Right atrium auricular region (tissue), 2 donors: ENCODE measurements around the gene CACNA2D4. TPM values are rescaled to one million over a fixed set of nuclear protein-coding genes. Genes with fewer than 3 reads are reported as not detected.

Experiments used
- DNase-seq: peaks from one replicate; pipeline ENCODE4 v3.0.0-alpha.2; 2019; ENCODE audit warnings: low spot score
- H3K27ac ChIP-seq, 2 donors: fragments of 200-600 bp; sonication (generic); 1 replicate in 1 of 2; 2 replicates in 1 of 2; pipeline ENCODE4 v1.5.1; 2016 to 2019
- H3K27me3 ChIP-seq, 2 donors: fragments of 200-600 bp; sonication (generic); one replicate each; pipeline versions ENCODE4 v1.5.1 to v1.6.0; 2017 to 2019
- H3K36me3 ChIP-seq: fragments of 200-600 bp; sonication (generic); one replicate; pipeline ENCODE4 v1.5.1; 2016
- H3K4me1 ChIP-seq, 2 donors: fragments of 200-600 bp; sonication (generic); one replicate each; pipeline versions ENCODE4 v1.5.1 to v1.6.0; 2017 to 2019
- H3K4me3 ChIP-seq, 2 donors: fragments of 200-600 bp; sonication (generic); 1 replicate in 1 of 2; 2 replicates in 1 of 2; pipeline ENCODE4 v1.5.1; 2017 to 2019; ENCODE audit warnings: mild to moderate bottlenecking in 1 of 2, moderate library complexity in 1 of 2
- H3K9me3 ChIP-seq, 2 donors: fragments of 200-600 bp; sonication (generic); one replicate each; pipeline ENCODE4 v1.5.1; 2019
- total RNA-seq, 2 donors: library from RNA; depleted of rRNA; stranded (reverse); fragments of >200 nt; gene quantifications; one replicate each; pipeline ENCODE4 v1.1.0, GENCODE V29; 2016
- TF ChIP-seq, protein P1 (sequence below), 2 donors: fragments of 200-600 bp; sonication (generic); IDR thresholded peaks; one replicate each; pipeline ENCODE4 v1.5.1; 2019; ENCODE audit warnings: antibody characterized with exemption in 2 of 2

CACNA2D4 gene
- total RNA-seq, 2 donors from 2014 or later: 1.6 to 4.1 TPM

DNA sequence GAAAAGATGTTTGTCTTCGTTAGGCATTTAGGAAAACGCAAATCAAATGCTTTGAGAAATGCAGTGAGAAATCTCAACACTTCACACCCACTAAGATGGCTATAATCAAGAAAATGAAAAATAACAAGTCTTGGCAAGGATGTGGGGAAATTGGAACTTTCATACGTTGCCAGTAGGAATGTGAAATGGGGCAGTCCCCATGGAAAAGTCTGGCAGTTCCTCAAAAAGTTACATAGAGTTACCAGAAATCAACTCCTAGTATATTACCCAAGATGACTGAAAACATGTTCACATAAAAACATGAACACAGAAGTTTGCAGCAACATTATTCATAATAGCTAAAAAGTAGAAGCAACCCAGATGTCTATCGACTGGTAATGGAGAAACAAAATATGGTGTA lies 139.5 kb downstream of the CACNA2D4 start:
- Histone ChIP-seq H3K4me3 (no peak overlapping the region), H3K9me3 (no peaks in the 10 kb centered on the region), H3K36me3 (peaks cover 5% of the 10 kb centered on the region), H3K27me3 (no peaks in the 10 kb centered on the region), H3K4me1 (peaks cover 0 to 32% of the 10 kb centered on the region in 2 donors), H3K27ac (no peak overlapping the region)
- no peak for DNase-seq
- TF ChIP-seq, protein P1, sequence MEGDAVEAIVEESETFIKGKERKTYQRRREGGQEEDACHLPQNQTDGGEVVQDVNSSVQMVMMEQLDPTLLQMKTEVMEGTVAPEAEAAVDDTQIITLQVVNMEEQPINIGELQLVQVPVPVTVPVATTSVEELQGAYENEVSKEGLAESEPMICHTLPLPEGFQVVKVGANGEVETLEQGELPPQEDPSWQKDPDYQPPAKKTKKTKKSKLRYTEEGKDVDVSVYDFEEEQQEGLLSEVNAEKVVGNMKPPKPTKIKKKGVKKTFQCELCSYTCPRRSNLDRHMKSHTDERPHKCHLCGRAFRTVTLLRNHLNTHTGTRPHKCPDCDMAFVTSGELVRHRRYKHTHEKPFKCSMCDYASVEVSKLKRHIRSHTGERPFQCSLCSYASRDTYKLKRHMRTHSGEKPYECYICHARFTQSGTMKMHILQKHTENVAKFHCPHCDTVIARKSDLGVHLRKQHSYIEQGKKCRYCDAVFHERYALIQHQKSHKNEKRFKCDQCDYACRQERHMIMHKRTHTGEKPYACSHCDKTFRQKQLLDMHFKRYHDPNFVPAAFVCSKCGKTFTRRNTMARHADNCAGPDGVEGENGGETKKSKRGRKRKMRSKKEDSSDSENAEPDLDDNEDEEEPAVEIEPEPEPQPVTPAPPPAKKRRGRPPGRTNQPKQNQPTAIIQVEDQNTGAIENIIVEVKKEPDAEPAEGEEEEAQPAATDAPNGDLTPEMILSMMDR (IDR thresholded peaks at IDR 0.05): no peak

DNA sequence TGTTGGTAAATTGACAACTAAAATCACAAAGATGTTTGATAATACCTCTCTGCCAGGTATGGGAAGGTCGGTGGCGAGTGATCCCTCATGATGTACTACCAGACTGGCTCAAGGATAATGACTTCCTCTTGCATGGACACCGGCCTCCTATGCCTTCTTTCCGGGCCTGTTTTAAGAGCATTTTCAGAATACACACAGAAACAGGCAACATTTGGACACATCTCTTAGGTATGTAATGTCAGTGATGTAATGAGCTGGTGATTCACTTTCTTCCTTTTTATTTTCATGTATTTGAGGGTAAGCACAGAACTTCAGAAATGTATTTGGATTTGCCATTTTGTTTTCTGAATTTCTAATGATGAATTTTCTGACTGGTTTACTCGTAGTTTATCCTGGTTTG lies 140.7 kb downstream of the CACNA2D4 start:
- H3K27ac ChIP-seq: no peak overlapping the region
- no peaks in the 10 kb centered on the region for H3K9me3 ChIP-seq
- H3K4me3 ChIP-seq: no peak overlapping the region
- DNase-seq: no peak
- TF ChIP-seq, protein P1 (IDR thresholded peaks at IDR 0.05): no peak
- no peaks in the 10 kb centered on the region for H3K36me3 ChIP-seq
- peaks cover 0 to 32% of the 10 kb centered on the region in 2 donors for H3K4me1 ChIP-seq
- H3K27me3 ChIP-seq: no peaks in the 10 kb centered on the region

DNA sequence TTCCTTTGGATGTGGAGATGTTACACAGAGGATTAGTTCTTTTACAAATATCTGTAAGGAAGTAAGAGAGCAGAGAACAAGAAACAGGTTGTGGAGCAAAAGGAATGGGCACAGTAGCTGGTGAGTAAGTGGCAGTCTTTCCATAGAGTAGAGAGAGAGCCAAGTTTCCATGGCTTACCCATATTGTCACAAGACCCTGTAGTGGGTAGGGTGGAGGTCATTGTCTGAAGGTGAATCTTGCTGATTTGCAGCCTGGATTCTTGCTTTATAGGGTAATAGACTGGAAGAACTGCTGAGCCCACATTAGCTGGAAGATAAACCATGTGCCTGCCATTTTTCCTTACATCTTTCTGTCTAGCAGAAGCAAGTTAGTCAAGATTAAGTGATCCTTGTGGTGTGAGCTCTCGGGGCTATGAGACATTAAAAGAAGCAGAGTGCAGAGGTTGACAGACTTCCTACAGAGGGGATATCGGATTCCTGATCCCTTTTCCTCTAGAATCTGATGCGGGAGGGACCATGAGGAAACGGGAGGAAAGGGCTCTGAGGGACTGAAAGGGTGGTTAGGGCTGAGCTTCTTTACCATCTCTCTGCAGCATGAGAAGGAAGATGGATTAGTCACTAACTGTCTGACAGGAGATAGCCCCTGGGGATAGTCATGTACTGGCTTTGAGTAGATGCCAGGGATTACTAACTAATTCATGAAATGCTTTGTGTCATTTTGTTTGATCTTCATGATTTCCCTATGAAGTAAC lies 142.1 kb downstream of the CACNA2D4 start:
- Histone ChIP-seq H3K27me3 (no peaks in the 10 kb centered on the region), H3K4me3 (no peak overlapping the region), H3K4me1 (peaks cover 0 to 32% of the 10 kb centered on the region in 2 donors), H3K27ac (no peak overlapping the region), H3K9me3 (no peaks in the 10 kb centered on the region), H3K36me3 (no peaks in the 10 kb centered on the region)
- DNase-seq: no peak
- TF ChIP-seq, protein P1 (IDR thresholded peaks at IDR 0.05): no peak

DNA sequence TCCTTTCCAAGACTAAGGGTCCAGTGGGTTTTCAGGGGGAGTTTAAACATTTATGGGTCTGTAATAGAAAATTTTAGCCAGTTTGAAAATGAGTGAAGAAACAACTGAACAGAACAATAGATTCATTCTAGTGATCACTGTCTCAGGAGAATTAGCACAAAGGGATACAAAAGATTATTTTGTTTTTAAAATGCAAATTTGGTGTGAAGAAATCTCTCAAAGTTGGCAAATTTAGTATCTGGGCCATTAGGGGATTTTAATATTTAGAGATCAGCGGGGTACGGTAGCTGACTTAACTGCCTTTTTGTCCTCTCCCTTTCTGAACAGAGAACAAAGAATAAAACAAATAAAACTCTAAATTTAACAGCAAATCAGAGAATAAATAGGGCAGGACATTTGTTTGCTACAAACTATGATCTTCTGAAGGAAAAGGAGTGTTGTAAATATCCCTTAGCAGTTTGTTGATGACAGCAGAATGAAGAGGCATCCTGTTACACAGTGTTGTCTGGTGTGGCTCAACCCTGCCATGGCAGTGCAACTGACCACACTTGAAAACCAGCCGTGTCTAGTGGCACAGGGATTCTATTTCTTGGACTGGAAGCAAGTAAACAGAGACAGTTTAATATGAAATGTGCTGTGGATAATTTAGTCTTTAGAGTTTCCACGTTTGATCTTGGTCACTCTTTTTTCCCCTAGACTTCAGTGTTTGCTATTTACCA lies 144.4 kb downstream of the CACNA2D4 start:
- no peak for DNase-seq
- no peak overlapping the region for H3K27ac ChIP-seq
- H3K4me3 ChIP-seq: no peak overlapping the region
- TF ChIP-seq, protein P1 (IDR thresholded peaks at IDR 0.05): no peak
- no peaks in the 10 kb centered on the region for H3K27me3 ChIP-seq
- peaks cover 0 to 14% of the 10 kb centered on the region in 2 donors for H3K4me1 ChIP-seq
- H3K36me3 ChIP-seq: no peaks in the 10 kb centered on the region
- no peaks in the 10 kb centered on the region for H3K9me3 ChIP-seq

DNA sequence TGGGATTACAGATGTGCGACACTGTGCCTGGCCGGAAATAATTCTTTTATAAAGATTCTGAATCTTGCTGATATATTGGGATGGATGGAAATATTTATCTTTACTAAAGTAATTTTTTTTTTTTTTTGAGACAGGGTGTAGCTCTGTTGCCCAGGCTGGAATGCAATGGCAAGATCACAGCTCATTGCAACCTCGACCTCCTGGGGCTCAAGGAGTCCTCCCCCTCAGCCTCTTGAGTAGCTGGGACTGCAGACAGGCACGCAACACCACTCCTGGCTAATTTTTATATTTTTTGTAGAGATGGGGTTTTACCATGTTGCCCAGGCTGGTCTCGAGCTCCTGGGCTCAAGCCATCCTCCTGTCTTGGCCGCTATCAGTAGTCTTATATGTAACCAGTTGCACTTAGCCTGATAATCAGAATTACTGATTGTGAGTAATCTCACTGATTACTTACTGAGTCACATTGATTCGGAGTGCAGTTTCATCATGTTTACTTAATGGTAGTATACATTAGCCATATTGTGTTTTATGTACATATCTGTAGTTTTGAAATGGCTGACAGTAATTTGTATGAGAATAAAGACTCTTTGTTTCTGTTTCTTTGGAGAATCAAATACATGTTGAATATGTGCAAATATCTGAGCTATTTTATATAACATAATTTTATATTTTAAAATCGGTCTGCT lies 148.5 kb downstream of the CACNA2D4 start:
- H3K36me3 ChIP-seq: no peaks in the 10 kb centered on the region
- no peak overlapping the region for H3K27ac ChIP-seq
- no peaks in the 10 kb centered on the region for H3K27me3 ChIP-seq
- DNase-seq: no peak
- TF ChIP-seq, protein P1 (IDR thresholded peaks at IDR 0.05): no peak
- no peak overlapping the region for H3K4me3 ChIP-seq
- H3K4me1 ChIP-seq: no peaks in the 10 kb centered on the region
- H3K9me3 ChIP-seq: no peaks in the 10 kb centered on the region
